ENCODE measurements around the gene SORCS2. TPM values are rescaled to one million over a fixed set of nuclear protein-coding genes. Genes with fewer than 3 reads are reported as not detected.

SORCS2 gene
- total RNA-seq, 4 donors from 2014 or later = 0.19 to 0.85 (median 0.66) TPM

- TF ChIP-seq CTCF (IDR thresholded peaks at IDR 0.05; ENCODE audit: low read depth) = no peak
Measured at GRCh38 chr4:7425124-7425523, 232.8 kb downstream of the SORCS2 start.

- no peak for TF ChIP-seq CTCF (IDR thresholded peaks at IDR 0.05; ENCODE audit: low read depth)
Measured at GRCh38 chr4:7425591-7426468, 233.5 kb downstream of the SORCS2 start.

- no peak for TF ChIP-seq CTCF (IDR thresholded peaks at IDR 0.05; ENCODE audit: low read depth)
Measured at GRCh38 chr4:7426525-7427171, 234.3 kb downstream of the SORCS2 start.

- TF ChIP-seq CTCF (IDR thresholded peaks at IDR 0.05; ENCODE audit: low read depth) = no peak
Measured at GRCh38 chr4:7427361-7427760, 235.0 kb downstream of the SORCS2 start.

GRCh38 chr4:7427831-7428260 lies 235.5 kb downstream of the SORCS2 start:
- no peak for TF ChIP-seq CTCF (IDR thresholded peaks at IDR 0.05; ENCODE audit: low read depth)

GRCh38 chr4:7428261-7429068 lies 236.1 kb downstream of the SORCS2 start:
- TF ChIP-seq CTCF (IDR thresholded peaks at IDR 0.05; ENCODE audit: low read depth) = no peak

GRCh38 chr4:7429069-7429416 lies 236.7 kb downstream of the SORCS2 start:
- no peak for TF ChIP-seq CTCF (IDR thresholded peaks at IDR 0.05; ENCODE audit: low read depth)
